Gastroesophageal sphincter (tissue), 3 donors: ENCODE results near the gene CCDC47.

Experiments
- POLR2A ChIP-seq, 2 donors: fragments of 450-650 bp; IDR thresholded peaks; one replicate each; pipeline ENCODE4 v1.6.1; 2017; ENCODE audit warnings: antibody characterized with exemption in 2 of 2, mild to moderate bottlenecking in 2 of 2, moderate library complexity in 1 of 2
- POLR2AphosphoS5 ChIP-seq: sonication (generic); formaldehyde crosslinking; IDR thresholded peaks from one replicate; pipeline ENCODE4 v1.6.1; 2017; ENCODE audit warnings: antibody characterized with exemption
- TF ChIP-seq, protein P1 (sequence below), 4 experiments: fragments of 200-600 bp in 2 of 4; fragments of 450-650 bp in 2 of 4; sonication (generic) in 1 of 4; IDR thresholded peaks; one replicate each; pipeline ENCODE4 v1.5.1; 2017 to 2019; ENCODE audit warnings: antibody characterized with exemption in 4 of 4, mild to moderate bottlenecking in 2 of 4, moderate library complexity in 2 of 4

DNA sequence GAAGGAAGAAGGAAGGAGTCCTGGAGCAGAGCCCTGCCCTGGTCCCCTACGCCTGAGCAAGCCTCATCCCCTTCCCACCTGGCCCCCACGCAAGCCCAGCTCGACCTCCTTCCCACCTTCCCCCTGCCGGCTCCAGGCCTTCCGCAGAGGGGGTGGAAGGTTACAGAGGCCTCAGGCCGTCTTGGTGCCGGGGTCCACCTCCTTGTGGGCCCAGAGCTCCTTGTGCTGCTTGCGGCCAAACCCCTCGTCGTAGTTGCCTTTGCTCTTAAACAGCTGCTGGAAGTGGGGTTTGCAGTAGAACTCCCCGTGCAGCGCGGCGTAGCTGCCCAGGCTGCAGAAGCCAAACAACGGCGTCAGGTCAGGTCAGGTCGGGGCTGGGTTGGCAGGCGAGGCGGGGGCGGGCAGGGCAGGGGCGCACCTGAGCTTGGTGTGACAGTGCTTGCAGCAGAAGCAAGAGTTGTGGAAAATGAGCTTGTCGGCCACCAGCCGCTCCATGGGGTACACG, 75.0 kb downstream of the CCDC47 start:
- TF ChIP-seq, protein P1, sequence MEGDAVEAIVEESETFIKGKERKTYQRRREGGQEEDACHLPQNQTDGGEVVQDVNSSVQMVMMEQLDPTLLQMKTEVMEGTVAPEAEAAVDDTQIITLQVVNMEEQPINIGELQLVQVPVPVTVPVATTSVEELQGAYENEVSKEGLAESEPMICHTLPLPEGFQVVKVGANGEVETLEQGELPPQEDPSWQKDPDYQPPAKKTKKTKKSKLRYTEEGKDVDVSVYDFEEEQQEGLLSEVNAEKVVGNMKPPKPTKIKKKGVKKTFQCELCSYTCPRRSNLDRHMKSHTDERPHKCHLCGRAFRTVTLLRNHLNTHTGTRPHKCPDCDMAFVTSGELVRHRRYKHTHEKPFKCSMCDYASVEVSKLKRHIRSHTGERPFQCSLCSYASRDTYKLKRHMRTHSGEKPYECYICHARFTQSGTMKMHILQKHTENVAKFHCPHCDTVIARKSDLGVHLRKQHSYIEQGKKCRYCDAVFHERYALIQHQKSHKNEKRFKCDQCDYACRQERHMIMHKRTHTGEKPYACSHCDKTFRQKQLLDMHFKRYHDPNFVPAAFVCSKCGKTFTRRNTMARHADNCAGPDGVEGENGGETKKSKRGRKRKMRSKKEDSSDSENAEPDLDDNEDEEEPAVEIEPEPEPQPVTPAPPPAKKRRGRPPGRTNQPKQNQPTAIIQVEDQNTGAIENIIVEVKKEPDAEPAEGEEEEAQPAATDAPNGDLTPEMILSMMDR (IDR thresholded peaks at IDR 0.05) = no peak
- TF ChIP-seq POLR2A (IDR thresholded peaks at IDR 0.05) (no peak), POLR2AphosphoS5 (no peak)
